Liver (tissue), 3 donors: ENCODE data around the gene TSPAN18.
"Not testable (repeated sequence)": the region's sequence is repeated elsewhere in the genome, so short reads cannot be mapped to it uniquely, and the experiment has no call there.

Experiments used
- EGR1 ChIP-seq, 2 donors: IDR thresholded peaks; 2 replicates each; pipeline ENCODE4 v1.6.1; 2016 to 2018; ENCODE audit warnings: antibody characterized with exemption in 2 of 2, low read depth in 2 of 2
- GABPA ChIP-seq, 2 donors: IDR thresholded peaks in 1 of 2; conservative IDR thresholded peaks in 1 of 2; 2 replicates each; pipeline ENCODE4 v1.6.1; 2016; ENCODE audit warnings: antibody characterized with exemption in 2 of 2, mild to moderate bottlenecking in 1 of 2, moderate library complexity in 1 of 2
- JUND ChIP-seq, 2 donors: IDR thresholded peaks; 2 replicates each; pipeline ENCODE4 v1.6.1; 2016; ENCODE audit warnings: antibody characterized with exemption in 2 of 2
- NR2F2 ChIP-seq: IDR thresholded peaks from 2 replicates; pipeline ENCODE4 v1.6.1; 2016; ENCODE audit warnings: antibody characterized with exemption
- RAD21 ChIP-seq, 2 donors: IDR thresholded peaks; 2 replicates each; pipeline ENCODE4 v1.6.1; 2016; ENCODE audit warnings: antibody characterized with exemption in 2 of 2, mild to moderate bottlenecking in 2 of 2
- SP1 ChIP-seq: IDR thresholded peaks from 2 replicates; pipeline ENCODE4 v1.6.1; 2018; ENCODE audit warnings: antibody characterized with exemption, mild to moderate bottlenecking
- TAF1 ChIP-seq: conservative IDR thresholded peaks from 2 replicates; pipeline ENCODE4 v1.6.1; 2016; ENCODE audit warnings: antibody characterized with exemption, mild to moderate bottlenecking
- YY1 ChIP-seq: IDR thresholded peaks from 2 replicates; pipeline ENCODE4 v1.6.1; 2016; ENCODE audit warnings: antibody characterized with exemption, mild to moderate bottlenecking
- TF ChIP-seq, protein P1 (sequence below): fragments of 150-350 bp; IDR thresholded peaks from 2 replicates; pipeline ENCODE4 v1.5.1; 2017; ENCODE audit warnings: improper control_type of control experiment, low read depth, low read length; ENCODE audit not compliant: missing input control
- TF ChIP-seq, protein P2 (sequence below): IDR thresholded peaks from 2 replicates; pipeline ENCODE4 v1.6.1; 2016; ENCODE audit warnings: antibody characterized with exemption, mild to moderate bottlenecking
- TF ChIP-seq, protein P3 (sequence below): IDR thresholded peaks from 2 replicates; pipeline ENCODE4 v1.6.1; 2016; ENCODE audit warnings: antibody characterized with exemption
- TF ChIP-seq, protein P4 (sequence below): IDR thresholded peaks from 2 replicates; pipeline ENCODE4 v1.6.1; 2016; ENCODE audit warnings: antibody characterized with exemption
- donor health status: healthy.
- donor health status: healthy.

DNA sequence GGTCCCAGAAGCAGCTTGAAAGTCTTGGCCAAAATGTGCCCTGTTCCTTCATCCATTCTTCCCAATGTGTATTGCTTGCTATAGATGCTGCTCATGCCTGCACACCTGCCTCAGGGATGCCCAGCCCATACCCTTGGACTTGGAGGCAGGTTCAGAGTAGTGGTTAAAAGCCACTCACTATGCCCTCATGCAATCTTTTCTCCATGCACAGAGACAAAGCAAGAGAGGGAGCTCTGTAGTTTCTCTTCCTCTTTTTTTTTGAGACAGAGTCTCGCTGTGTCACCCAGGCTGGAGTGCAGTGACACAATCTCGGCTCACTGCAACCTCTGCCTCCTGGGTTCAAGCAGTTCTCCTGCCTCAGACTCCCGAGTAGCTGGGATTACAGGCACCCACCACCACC is 144.9 kb downstream of the TSPAN18 start:
- TF ChIP-seq, protein P1, sequence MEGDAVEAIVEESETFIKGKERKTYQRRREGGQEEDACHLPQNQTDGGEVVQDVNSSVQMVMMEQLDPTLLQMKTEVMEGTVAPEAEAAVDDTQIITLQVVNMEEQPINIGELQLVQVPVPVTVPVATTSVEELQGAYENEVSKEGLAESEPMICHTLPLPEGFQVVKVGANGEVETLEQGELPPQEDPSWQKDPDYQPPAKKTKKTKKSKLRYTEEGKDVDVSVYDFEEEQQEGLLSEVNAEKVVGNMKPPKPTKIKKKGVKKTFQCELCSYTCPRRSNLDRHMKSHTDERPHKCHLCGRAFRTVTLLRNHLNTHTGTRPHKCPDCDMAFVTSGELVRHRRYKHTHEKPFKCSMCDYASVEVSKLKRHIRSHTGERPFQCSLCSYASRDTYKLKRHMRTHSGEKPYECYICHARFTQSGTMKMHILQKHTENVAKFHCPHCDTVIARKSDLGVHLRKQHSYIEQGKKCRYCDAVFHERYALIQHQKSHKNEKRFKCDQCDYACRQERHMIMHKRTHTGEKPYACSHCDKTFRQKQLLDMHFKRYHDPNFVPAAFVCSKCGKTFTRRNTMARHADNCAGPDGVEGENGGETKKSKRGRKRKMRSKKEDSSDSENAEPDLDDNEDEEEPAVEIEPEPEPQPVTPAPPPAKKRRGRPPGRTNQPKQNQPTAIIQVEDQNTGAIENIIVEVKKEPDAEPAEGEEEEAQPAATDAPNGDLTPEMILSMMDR = not testable (repeated sequence)
- not testable (repeated sequence) for TF ChIP-seq EGR1 (IDR thresholded peaks at IDR 0.05; ENCODE audit: low read depth in 2 of 2); YY1; SP1; TAF1; RAD21 (IDR thresholded peaks at IDR 0.05); JUND (IDR thresholded peaks at IDR 0.05); GABPA (IDR thresholded peaks at IDR 0.05 in 1 of 2, conservative IDR thresholded peaks at IDR 0.05 in 1 of 2); NR2F2
- TF ChIP-seq, protein P2, sequence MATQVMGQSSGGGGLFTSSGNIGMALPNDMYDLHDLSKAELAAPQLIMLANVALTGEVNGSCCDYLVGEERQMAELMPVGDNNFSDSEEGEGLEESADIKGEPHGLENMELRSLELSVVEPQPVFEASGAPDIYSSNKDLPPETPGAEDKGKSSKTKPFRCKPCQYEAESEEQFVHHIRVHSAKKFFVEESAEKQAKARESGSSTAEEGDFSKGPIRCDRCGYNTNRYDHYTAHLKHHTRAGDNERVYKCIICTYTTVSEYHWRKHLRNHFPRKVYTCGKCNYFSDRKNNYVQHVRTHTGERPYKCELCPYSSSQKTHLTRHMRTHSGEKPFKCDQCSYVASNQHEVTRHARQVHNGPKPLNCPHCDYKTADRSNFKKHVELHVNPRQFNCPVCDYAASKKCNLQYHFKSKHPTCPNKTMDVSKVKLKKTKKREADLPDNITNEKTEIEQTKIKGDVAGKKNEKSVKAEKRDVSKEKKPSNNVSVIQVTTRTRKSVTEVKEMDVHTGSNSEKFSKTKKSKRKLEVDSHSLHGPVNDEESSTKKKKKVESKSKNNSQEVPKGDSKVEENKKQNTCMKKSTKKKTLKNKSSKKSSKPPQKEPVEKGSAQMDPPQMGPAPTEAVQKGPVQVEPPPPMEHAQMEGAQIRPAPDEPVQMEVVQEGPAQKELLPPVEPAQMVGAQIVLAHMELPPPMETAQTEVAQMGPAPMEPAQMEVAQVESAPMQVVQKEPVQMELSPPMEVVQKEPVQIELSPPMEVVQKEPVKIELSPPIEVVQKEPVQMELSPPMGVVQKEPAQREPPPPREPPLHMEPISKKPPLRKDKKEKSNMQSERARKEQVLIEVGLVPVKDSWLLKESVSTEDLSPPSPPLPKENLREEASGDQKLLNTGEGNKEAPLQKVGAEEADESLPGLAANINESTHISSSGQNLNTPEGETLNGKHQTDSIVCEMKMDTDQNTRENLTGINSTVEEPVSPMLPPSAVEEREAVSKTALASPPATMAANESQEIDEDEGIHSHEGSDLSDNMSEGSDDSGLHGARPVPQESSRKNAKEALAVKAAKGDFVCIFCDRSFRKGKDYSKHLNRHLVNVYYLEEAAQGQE = not testable (repeated sequence)
- TF ChIP-seq, protein P3, sequence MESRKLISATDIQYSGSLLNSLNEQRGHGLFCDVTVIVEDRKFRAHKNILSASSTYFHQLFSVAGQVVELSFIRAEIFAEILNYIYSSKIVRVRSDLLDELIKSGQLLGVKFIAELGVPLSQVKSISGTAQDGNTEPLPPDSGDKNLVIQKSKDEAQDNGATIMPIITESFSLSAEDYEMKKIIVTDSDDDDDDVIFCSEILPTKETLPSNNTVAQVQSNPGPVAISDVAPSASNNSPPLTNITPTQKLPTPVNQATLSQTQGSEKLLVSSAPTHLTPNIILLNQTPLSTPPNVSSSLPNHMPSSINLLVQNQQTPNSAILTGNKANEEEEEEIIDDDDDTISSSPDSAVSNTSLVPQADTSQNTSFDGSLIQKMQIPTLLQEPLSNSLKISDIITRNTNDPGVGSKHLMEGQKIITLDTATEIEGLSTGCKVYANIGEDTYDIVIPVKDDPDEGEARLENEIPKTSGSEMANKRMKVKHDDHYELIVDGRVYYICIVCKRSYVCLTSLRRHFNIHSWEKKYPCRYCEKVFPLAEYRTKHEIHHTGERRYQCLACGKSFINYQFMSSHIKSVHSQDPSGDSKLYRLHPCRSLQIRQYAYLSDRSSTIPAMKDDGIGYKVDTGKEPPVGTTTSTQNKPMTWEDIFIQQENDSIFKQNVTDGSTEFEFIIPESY = not testable (repeated sequence)
- TF ChIP-seq, protein P4, sequence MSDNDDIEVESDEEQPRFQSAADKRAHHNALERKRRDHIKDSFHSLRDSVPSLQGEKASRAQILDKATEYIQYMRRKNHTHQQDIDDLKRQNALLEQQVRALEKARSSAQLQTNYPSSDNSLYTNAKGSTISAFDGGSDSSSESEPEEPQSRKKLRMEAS = not testable (repeated sequence)
